GM12891 (cell line): ENCODE results near the gene FCN1.
"Not testable (repeated sequence)": the region's sequence is repeated elsewhere in the genome, so short reads cannot be mapped to it uniquely, and the experiment has no call there.

ENCODE experiments used
- DNase-seq: peaks from one replicate; pipeline ENCODE4 v3.0.0; 2011; ENCODE audit warnings: low spot score; ENCODE audit not compliant: insufficient read length
- FAIRE-seq: peaks from 2 replicates; lab custom pipeline; 2011; peaks lifted over from hg19 to GRCh38; lab: Jason Lieb, UNC
- PAX5 ChIP-seq: IDR thresholded peaks from 2 replicates; pipeline ENCODE4 v1.6.1; 2011; ENCODE audit warnings: low read length, moderate library complexity, mild to moderate bottlenecking; ENCODE audit not compliant: insufficient read depth, severe bottlenecking
- POLR2A ChIP-seq: IDR thresholded peaks from 2 replicates; pipeline ENCODE4 v1.6.1; 2011; ENCODE audit warnings: low read depth, low read length, control low read depth
- POLR2AphosphoS5 ChIP-seq: IDR thresholded peaks from 2 replicates; pipeline ENCODE4 v1.6.1; 2011; ENCODE audit warnings: low read depth, low read length, control low read depth
- POU2F2 ChIP-seq: IDR thresholded peaks from 2 replicates; pipeline ENCODE4 v1.6.1; 2011; ENCODE audit warnings: low read depth, mild to moderate bottlenecking, control low read depth, low read length, moderate library complexity
- SPI1 ChIP-seq: IDR thresholded peaks from 2 replicates; pipeline ENCODE4 v1.6.1; 2011; ENCODE audit warnings: low read depth, low read length, control low read depth
- TAF1 ChIP-seq: IDR thresholded peaks from 2 replicates; pipeline ENCODE4 v1.6.1; 2011; ENCODE audit warnings: low read depth, low read length, control low read depth

FCN1 gene

DNA sequence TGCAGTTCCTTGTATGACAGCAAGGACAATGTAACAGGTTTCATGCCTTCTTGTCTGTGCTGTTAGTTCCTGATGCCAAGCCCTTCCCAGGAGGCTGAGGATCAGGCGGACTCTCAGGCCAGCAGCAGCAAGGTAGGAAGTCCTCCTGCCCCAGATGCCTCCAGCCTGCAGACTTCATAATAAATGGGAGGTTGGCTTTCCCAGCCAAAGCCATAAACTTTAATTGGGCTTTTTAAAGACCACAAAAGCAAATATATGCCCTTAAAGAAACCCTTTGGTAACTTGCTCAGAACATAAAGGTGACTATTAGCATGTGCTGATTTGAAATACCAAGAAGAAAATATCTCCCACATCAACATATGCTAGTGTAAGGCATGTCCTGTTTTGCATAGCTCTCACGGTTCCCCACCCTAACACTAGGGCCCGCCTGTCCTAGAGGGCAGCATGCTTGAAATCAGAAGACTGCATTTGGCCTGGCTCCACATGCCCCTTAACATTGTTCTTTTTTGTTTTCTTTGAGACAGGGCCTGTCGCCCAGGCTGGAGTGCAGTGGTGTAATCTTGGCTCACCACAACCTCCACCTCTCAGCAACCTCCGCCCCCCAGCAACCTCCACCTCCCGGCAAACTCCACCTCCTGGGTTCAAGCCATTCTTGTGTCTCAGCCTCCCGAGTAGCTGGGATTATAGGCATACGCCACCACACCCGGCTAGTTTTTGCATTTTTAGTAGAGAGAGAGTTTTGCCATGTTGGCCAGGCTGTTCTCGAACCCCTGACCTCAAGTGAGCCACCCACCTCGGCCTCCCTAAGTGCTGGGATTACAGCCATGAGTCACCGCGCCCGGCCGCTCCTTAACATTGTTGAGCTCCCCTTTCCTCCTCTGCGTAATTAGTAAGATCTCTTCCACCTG, 44.6 kb upstream of the FCN1 start:
- no peak for DNase-seq
- FAIRE-seq, result no peak
- TF ChIP-seq TAF1, result no peak
- TF ChIP-seq PAX5, result no peak
- no peak for TF ChIP-seq SPI1
- TF ChIP-seq POLR2A, result no peak
- no peak for TF ChIP-seq POU2F2
- no peak for TF ChIP-seq POLR2AphosphoS5

GRCh38 chr9:134961331-134962064, 43.8 kb upstream of the FCN1 start:
- DNase-seq (no peak), FAIRE-seq (no peak)
- no peak for TF ChIP-seq POLR2AphosphoS5
- no peak for TF ChIP-seq PAX5
- no peak for TF ChIP-seq TAF1
- no peak for TF ChIP-seq POU2F2
- no peak for TF ChIP-seq POLR2A
- TF ChIP-seq SPI1, result no peak

DNA sequence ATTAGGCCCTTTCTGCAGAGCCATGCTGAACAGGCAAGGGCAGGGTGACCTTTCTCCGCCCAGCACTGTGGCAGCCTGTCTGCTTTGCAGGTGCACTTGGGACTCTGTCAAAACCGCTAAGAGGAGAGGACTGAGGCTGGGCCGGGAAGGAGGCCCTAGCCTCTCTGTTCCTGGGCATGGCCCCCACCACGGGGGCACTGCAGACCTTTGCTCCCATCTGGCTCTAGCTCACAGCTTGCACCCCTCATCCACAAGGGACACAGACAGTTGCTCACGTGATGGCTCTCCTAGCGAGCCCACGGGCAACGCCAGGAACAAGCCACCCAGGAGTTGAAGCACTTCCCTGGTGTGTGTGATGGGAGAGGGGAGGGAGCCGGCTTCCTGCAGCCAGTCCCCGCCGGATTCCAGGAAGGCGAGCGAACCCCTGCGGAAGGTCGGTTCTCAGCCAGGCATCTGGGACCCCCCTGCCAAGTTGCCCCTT, 43.0 kb upstream of the FCN1 start:
- TF ChIP-seq POU2F2, result no peak
- TF ChIP-seq POLR2A, result no peak
- TF ChIP-seq POLR2AphosphoS5, result no peak
- TF ChIP-seq TAF1, result no peak
- TF ChIP-seq PAX5, result no peak
- TF ChIP-seq SPI1, result no peak
- DNase-seq, result no peak
- no peak for FAIRE-seq

DNA sequence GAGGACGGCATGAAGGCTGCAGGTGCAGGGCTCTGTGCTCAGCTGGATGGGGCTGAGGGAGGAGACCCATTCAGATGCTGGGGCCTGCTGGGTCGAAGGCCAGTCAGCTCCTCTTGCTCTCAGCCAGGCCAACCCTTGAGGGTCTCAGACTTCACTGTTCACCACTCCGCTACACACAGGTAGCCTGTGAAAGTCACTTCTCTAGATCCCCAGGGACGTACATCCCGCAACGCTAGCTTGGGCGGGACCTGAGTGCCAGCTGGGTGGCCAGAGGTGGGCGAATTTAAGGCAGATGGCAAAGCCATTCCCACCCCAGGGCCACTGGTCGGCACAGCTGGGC, 42.2 kb upstream of the FCN1 start:
- FAIRE-seq, result no peak
- DNase-seq, result no peak
- no peak for TF ChIP-seq POLR2AphosphoS5
- TF ChIP-seq PAX5, result no peak
- TF ChIP-seq TAF1, result no peak
- no peak for TF ChIP-seq SPI1
- no peak for TF ChIP-seq POLR2A

GRCh38 chr9:134959126-134959970, 41.6 kb upstream of the FCN1 start:
- no peak for DNase-seq
- no peak for TF ChIP-seq POLR2A
- TF ChIP-seq PAX5, result no peak
- no peak for TF ChIP-seq POLR2AphosphoS5
- no peak for TF ChIP-seq TAF1
- TF ChIP-seq SPI1, result no peak
- no peak for TF ChIP-seq POU2F2
- FAIRE-seq, result no peak

- DNase-seq (no peak), FAIRE-seq (no peak)
- TF ChIP-seq SPI1, result no peak
Observed at GRCh38 chr9:134957945-134958227, 40.2 kb upstream of the FCN1 start.

DNA sequence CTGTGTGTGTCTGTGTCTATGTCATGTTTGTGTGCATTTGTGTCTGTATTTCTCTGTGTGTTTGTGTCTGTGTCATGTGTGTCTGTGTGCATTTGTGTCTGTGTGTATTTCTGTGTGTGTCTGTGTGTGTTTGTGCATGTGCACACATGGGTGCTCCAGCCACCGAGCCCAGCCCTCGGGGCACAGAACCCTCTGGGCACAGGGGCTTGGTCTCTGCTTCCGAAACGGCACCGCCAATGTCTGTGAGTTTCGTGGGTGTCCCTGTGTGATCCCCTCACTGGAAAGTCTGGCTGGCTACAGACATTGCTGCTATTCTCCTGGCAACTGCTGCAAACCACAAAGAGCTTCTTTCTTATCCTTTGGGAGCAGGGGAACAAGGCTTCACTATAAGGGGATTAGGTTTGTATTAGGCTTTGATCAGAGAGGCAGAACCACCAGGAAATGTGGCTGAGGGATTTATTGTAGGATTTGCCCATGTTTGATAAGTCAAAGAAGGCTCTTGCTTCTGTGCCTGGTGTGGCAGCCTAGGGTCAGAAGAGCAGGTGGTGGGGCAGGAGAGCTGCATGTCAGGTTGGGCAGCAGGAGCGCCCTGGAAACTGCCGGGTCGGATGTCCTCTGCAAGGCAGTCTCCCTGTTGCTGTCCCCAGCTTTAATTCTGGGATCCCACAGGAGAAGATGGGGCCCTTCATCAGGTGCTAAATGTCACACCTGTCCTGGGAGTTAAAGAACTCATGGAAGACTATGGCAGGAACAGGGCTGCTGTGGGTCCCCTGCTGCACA, 39.6 kb upstream of the FCN1 start:
- TF ChIP-seq POLR2AphosphoS5, result no peak
- no peak for TF ChIP-seq POU2F2
- TF ChIP-seq TAF1, result no peak
- TF ChIP-seq POLR2A, result no peak
- no peak for TF ChIP-seq PAX5
- TF ChIP-seq SPI1, result no peak
- FAIRE-seq (no peak), DNase-seq (no peak)

DNA sequence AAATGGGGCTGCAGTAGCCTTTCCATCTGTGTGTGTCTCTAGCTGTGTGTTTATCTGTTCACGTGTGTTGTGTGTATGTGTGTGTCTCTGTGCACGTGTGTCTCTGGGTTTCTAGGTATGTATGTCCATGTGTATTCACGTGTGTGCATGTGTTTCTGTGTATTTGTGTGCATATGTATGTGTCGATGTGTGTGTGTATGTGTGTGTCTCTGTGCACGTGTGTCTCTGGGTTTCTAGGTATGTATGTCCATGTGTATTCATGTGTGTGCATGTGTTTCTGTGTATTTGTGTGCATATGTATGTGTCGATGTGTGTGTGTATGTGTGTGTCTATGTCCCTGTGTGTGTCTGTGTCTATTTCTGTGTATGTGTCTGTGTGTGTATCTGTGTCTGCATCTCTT, 38.7 kb upstream of the FCN1 start:
- peak; percentile 66 for FAIRE-seq
- DNase-seq, result not testable (repeated sequence)

GRCh38 chr9:134955801-134956200, 38.1 kb upstream of the FCN1 start:
- FAIRE-seq (no peak), DNase-seq (no peak)
- TF ChIP-seq POLR2A, result no peak
